ENCODE measurements around the gene TTC7B.

The TTC7B gene

GRCh38 chr14:90510159-90510558 is 306.1 kb downstream of the TTC7B start:
- Histone ChIP-seq H3K4me2 (ENCODE audit: low read length) (peak overlapping the region; percentile 35), H3K36me3 (ENCODE audit: control insufficient read depth, insufficient read depth, low read length) (no peaks in the 10 kb centered on the region), H3K79me2 (no peaks in the 10 kb centered on the region), H2AFZ (peak overlapping the region; percentile 64), H3K27ac (peak overlapping the region; percentile 75), H3K27me3 (ENCODE audit: control insufficient read depth, insufficient read depth, low read length) (no peaks in the 10 kb centered on the region), H3K9me3 (ENCODE audit: control insufficient read depth, low read length) (no peaks in the 10 kb centered on the region), H3K9ac (no peak overlapping the region), H3K4me3 (ENCODE audit: low read depth, low read length) (no peak overlapping the region), H3K4me1 (peaks cover 56% of the 10 kb centered on the region)
- no peak for TF ChIP-seq CTCF (IDR thresholded peaks at IDR 0.05)

- Histone ChIP-seq H2AFZ (peak overlapping the region; percentile 64), H3K9me3 (ENCODE audit: control insufficient read depth, low read length) (no peaks in the 10 kb centered on the region), H3K79me2 (no peaks in the 10 kb centered on the region), H3K4me1 (peaks cover 56% of the 10 kb centered on the region), H3K4me3 (ENCODE audit: low read depth, low read length) (no peak overlapping the region), H3K9ac (no peak overlapping the region), H3K4me2 (ENCODE audit: low read length) (peak overlapping the region; percentile 12), H3K27me3 (ENCODE audit: control insufficient read depth, insufficient read depth, low read length) (no peaks in the 10 kb centered on the region), H3K36me3 (ENCODE audit: control insufficient read depth, insufficient read depth, low read length) (no peaks in the 10 kb centered on the region), H3K27ac (peak overlapping the region; percentile 75)
- TF ChIP-seq CTCF (IDR thresholded peaks at IDR 0.05), result peak; percentile 44
These were observed 306.8 kb downstream of the TTC7B start for GRCh38 chr14:90509403-90509802.

GRCh38 chr14:90508536-90509254 is 307.5 kb downstream of the TTC7B start:
- no peak for TF ChIP-seq CTCF (IDR thresholded peaks at IDR 0.05)

GRCh38 chr14:90508036-90508435 is 308.2 kb downstream of the TTC7B start:
- no peak overlapping the region for H3K9ac ChIP-seq
- peak overlapping the region; percentile 75 for H3K27ac ChIP-seq
- H3K4me3 ChIP-seq (ENCODE audit: low read depth, low read length), result no peak overlapping the region
- no peaks in the 10 kb centered on the region for H3K36me3 ChIP-seq (ENCODE audit: control insufficient read depth, insufficient read depth, low read length)
- no peak for TF ChIP-seq CTCF (IDR thresholded peaks at IDR 0.05)
- no peaks in the 10 kb centered on the region for H3K79me2 ChIP-seq
- H2AFZ ChIP-seq, result no peak overlapping the region
- no peak overlapping the region for H3K4me2 ChIP-seq (ENCODE audit: low read length)
- no peaks in the 10 kb centered on the region for H3K9me3 ChIP-seq (ENCODE audit: control insufficient read depth, low read length)
- H3K27me3 ChIP-seq (ENCODE audit: control insufficient read depth, insufficient read depth, low read length), result no peaks in the 10 kb centered on the region
- peaks cover 59% of the 10 kb centered on the region for H3K4me1 ChIP-seq

More at GRCh38 chr14:90508536-90509254, 307.5 kb downstream of the TTC7B start:
- H2AFZ ChIP-seq, result peak overlapping the region; percentile 64
- no peaks in the 10 kb centered on the region for H3K36me3 ChIP-seq (ENCODE audit: control insufficient read depth, insufficient read depth, low read length)
- peak overlapping the region; percentile 75 for H3K27ac ChIP-seq
- H3K4me2 ChIP-seq (ENCODE audit: low read length), result peak overlapping the region; percentile 12
- H3K4me1 ChIP-seq, result peaks cover 59% of the 10 kb centered on the region
- H3K9ac ChIP-seq, result no peak overlapping the region
- H3K27me3 ChIP-seq (ENCODE audit: control insufficient read depth, insufficient read depth, low read length), result no peaks in the 10 kb centered on the region
- H3K79me2 ChIP-seq, result no peaks in the 10 kb centered on the region
- H3K4me3 ChIP-seq (ENCODE audit: low read depth, low read length), result no peak overlapping the region
- H3K9me3 ChIP-seq (ENCODE audit: control insufficient read depth, low read length), result no peaks in the 10 kb centered on the region

- Histone ChIP-seq H2AFZ (no peak overlapping the region), H3K4me2 (ENCODE audit: low read length) (no peak overlapping the region), H3K27ac (no peak overlapping the region), H3K36me3 (ENCODE audit: control insufficient read depth, insufficient read depth, low read length) (no peaks in the 10 kb centered on the region), H3K4me3 (ENCODE audit: low read depth, low read length) (no peak overlapping the region), H3K9me3 (ENCODE audit: control insufficient read depth, low read length) (no peaks in the 10 kb centered on the region), H3K27me3 (ENCODE audit: control insufficient read depth, insufficient read depth, low read length) (no peaks in the 10 kb centered on the region), H3K79me2 (no peaks in the 10 kb centered on the region), H3K9ac (no peak overlapping the region), H3K4me1 (peaks cover 54% of the 10 kb centered on the region)
- no peak for TF ChIP-seq CTCF (IDR thresholded peaks at IDR 0.05)
These were observed 308.8 kb downstream of the TTC7B start for GRCh38 chr14:90507428-90507827.

All from parathyroid adenoma (tissue), 2 donors.